Bronchial epithelial cell (primary cell): ENCODE results near the gene TIMM21. TPM values are rescaled to one million over a fixed set of nuclear protein-coding genes. Genes with fewer than 3 reads are reported as not detected.

Experiments
- DNase-seq: peaks from one replicate; pipeline ENCODE4 v3.0.0-alpha.2; 2010; ENCODE audit warnings: low read depth
- FAIRE-seq: peaks from 2 replicates; lab custom pipeline; 2011; peaks lifted over from hg19 to GRCh38; lab: Jason Lieb, UNC
- H3K27me3 ChIP-seq: 2 replicates; pipeline ENCODE4 v1.5.1; 2011; ENCODE audit warnings: low read length; ENCODE audit not compliant: control insufficient read depth, insufficient read depth
- H3K36me3 ChIP-seq: 2 replicates; pipeline ENCODE4 v1.5.1; 2011; ENCODE audit warnings: low read length; ENCODE audit not compliant: control insufficient read depth, insufficient read depth
- H3K4me3 ChIP-seq: 2 replicates; pipeline ENCODE4 v1.5.1; 2011; ENCODE audit warnings: mild to moderate bottlenecking, low read depth, low read length, control low read depth
- total RNA-seq: library from RNA; depleted of rRNA; stranded (reverse); fragments of >200 nt; gene quantifications from 2 replicates; pipeline ENCODE4 v1.2.1, GENCODE V29; 2014
- TF ChIP-seq, protein P1 (sequence below): IDR thresholded peaks from 2 replicates; pipeline ENCODE4 v1.5.1; 2011; ENCODE audit warnings: mild to moderate bottlenecking, moderate library complexity, low read length, control low read depth, inconsistent platforms; ENCODE audit not compliant: insufficient read depth, severe bottlenecking

The TIMM21 gene, protein sequence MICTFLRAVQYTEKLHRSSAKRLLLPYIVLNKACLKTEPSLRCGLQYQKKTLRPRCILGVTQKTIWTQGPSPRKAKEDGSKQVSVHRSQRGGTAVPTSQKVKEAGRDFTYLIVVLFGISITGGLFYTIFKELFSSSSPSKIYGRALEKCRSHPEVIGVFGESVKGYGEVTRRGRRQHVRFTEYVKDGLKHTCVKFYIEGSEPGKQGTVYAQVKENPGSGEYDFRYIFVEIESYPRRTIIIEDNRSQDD
- total RNA-seq: 25.0 and 28.0 TPM in 2 replicates

DNA sequence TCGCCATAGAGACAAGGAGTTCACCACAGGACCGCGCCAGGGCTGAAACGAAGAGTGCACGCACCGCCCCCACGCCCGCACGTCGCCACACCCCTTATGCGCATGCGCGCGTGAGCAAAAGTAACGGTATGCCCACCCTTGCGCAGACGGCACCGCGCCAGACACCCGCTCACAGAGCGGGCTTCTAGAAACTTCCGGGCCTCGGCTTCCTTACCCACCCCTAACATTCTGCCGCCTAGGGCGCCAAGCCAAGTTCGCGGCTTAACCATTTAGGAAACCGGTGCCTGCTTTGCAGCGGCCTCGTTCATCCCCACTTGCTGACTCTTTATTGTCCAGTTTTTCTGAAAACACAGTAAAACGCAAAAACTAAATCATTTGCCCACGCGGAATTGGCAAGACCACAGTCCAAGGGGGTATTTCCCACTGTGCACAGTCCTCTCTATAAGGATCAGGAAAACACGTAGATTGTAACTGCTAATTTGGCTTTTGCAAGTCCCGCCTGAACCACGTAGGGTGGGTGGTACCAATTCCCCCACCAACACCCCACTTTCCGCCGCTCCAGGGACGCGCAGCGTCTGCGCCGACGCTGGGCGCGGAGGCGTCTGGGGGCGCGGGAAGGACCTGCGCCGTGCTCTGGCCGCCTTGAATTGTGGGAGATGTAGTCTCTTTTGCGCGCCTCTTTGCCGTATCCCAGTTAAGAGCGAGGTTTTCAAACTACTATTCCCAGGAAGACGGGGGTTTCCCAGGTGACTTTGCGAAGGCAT, at the start of gene TIMM21, which contains the start of gene FBXO15:
TSS of gene TIMM21 (plus strand) at position 745 of the 764 bp plus-strand sequence. CDS start 286 bp downstream, outside the sequence.
TSS of gene FBXO15 (minus strand) at position 56 of the 764 bp plus-strand sequence. CDS start at position 7, 49 bp downstream.
- H3K36me3 ChIP-seq: peaks cover 7% of the 10 kb centered on the region
- peak; percentile 88 for FAIRE-seq
- peak within 1 kb of the TSS; percentile 88 for H3K4me3 ChIP-seq
- peak; percentile 93 for DNase-seq
- no peaks in the 10 kb centered on the region for H3K27me3 ChIP-seq
- TF ChIP-seq, protein P1, sequence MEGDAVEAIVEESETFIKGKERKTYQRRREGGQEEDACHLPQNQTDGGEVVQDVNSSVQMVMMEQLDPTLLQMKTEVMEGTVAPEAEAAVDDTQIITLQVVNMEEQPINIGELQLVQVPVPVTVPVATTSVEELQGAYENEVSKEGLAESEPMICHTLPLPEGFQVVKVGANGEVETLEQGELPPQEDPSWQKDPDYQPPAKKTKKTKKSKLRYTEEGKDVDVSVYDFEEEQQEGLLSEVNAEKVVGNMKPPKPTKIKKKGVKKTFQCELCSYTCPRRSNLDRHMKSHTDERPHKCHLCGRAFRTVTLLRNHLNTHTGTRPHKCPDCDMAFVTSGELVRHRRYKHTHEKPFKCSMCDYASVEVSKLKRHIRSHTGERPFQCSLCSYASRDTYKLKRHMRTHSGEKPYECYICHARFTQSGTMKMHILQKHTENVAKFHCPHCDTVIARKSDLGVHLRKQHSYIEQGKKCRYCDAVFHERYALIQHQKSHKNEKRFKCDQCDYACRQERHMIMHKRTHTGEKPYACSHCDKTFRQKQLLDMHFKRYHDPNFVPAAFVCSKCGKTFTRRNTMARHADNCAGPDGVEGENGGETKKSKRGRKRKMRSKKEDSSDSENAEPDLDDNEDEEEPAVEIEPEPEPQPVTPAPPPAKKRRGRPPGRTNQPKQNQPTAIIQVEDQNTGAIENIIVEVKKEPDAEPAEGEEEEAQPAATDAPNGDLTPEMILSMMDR: no peak

DNA sequence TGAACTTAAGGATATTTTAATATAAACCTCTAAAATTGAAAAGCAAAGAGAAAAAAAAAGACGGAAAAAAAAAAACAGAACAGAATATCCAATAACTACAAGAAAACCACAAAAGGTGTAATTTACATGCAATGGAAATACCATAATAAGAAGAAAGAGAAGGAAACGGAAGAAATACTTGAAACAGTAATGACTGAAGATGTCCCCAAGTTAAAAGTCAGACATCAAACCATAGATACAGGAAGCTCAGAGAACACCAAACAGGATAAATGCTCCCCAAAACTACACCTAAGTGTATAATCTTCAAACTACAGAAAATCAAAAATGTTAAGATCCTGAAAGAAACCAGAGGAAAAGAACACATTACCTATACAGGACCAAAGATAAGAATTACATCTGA, 39.9 kb upstream of the TIMM21 start:
- Histone ChIP-seq H3K4me3 (no peak overlapping the region), H3K36me3 (no peaks in the 10 kb centered on the region), H3K27me3 (no peaks in the 10 kb centered on the region)
- TF ChIP-seq, protein P1: no peak
- FAIRE-seq (no peak), DNase-seq (no peak)

DNA sequence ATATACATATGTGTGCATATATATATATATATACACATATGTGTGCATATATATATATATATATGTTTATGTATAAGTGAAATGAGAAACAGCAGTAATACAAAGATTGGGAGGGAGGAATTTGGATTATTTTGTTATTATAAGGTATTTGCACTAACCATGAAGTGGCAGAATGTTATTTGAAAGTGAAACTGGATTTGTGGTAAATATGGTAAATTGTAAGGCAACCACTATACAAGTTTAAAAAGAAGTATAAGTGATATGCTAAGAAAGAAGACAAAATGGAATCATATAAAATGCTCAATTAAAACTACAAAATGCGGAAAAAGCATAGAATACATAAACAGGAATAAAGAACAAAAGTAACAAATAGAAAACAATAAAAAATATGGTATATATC, 38.2 kb upstream of the TIMM21 start:
- no peak for DNase-seq
- H3K36me3 ChIP-seq: no peaks in the 10 kb centered on the region
- H3K4me3 ChIP-seq: no peak overlapping the region
- H3K27me3 ChIP-seq: no peaks in the 10 kb centered on the region
- TF ChIP-seq, protein P1: no peak
- no peak for FAIRE-seq

DNA sequence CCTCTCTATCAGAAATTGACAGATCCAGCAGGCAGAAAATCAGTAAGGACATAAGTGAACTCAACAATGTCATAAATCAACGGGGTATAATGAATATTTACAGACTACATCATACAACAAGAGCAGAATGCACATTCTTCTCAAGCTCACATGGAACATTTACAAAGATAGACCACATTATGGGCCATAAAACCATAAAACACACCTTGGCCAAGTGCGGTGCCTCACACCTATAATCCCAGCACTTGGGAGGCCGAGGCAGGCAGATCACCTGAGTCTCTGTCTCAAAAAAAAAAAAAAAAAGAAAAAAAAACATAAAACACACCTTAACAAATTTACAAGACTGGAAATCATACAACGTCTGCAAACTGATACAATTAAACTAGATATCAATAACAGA, 37.3 kb upstream of the TIMM21 start:
- Histone ChIP-seq H3K36me3 (no peaks in the 10 kb centered on the region), H3K4me3 (no peak overlapping the region), H3K27me3 (no peaks in the 10 kb centered on the region)
- TF ChIP-seq, protein P1: no peak
- no peak for FAIRE-seq
- DNase-seq: no peak

DNA sequence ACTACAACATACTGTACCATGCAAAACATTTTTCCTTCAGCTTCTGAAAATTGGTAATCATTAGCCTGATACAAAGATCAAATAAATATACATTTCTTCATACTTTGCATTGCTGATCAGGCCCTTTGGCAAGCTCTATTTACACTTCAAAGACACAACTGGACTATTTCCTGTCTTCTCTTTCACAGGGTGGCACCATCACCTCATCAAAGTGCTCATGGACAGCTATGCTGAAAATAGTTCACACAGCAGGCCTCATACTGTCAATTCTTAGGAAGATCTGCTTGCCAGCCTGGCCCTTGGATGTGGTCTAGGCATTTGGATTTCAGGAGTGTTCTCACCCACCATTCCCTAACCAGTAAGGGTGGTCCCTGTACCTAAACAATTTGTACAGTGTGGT, 34.6 kb upstream of the TIMM21 start:
- FAIRE-seq (no peak), DNase-seq (no peak)
- H3K36me3 ChIP-seq: no peaks in the 10 kb centered on the region
- TF ChIP-seq, protein P1: no peak
- H3K27me3 ChIP-seq: no peaks in the 10 kb centered on the region
- no peak overlapping the region for H3K4me3 ChIP-seq
